ENCODE results near the gene TMEM42. TPM values are rescaled to one million over a fixed set of nuclear protein-coding genes. Genes with fewer than 3 reads are reported as not detected.

TMEM42 gene
- total RNA-seq, 1 donor from 2014 or later: 16.1 TPM

- H3K27ac Mint-ChIP-seq: no peak overlapping the region
- H3K9me3 Mint-ChIP-seq: no peaks in the 10 kb centered on the region
- no peaks in the 10 kb centered on the region for H3K36me3 Mint-ChIP-seq
- no peak for DNase-seq (ENCODE audit: extremely low spot score, unreplicated experiment)
- no peak overlapping the region for H3K4me3 Mint-ChIP-seq
- H3K4me1 Mint-ChIP-seq (ENCODE audit: unreplicated experiment): peaks cover 1% of the 10 kb centered on the region
- TF ChIP-seq CTCF (conservative IDR thresholded peaks at IDR 0.05): no peak
- H3K27me3 Mint-ChIP-seq: no peaks in the 10 kb centered on the region
Observed at GRCh38 chr3:44894485-44894884, 32.8 kb downstream of the TMEM42 start.

GRCh38 chr3:44896440-44896839 lies 34.7 kb downstream of the TMEM42 start:
- H3K36me3 Mint-ChIP-seq: no peaks in the 10 kb centered on the region
- H3K9me3 Mint-ChIP-seq: no peaks in the 10 kb centered on the region
- H3K27me3 Mint-ChIP-seq: peaks cover 9% of the 10 kb centered on the region
- peaks cover 11% of the 10 kb centered on the region for H3K4me1 Mint-ChIP-seq (ENCODE audit: unreplicated experiment)
- no peak for DNase-seq (ENCODE audit: extremely low spot score, unreplicated experiment)
- TF ChIP-seq CTCF (conservative IDR thresholded peaks at IDR 0.05): no peak
- H3K27ac Mint-ChIP-seq: no peak overlapping the region
- H3K4me3 Mint-ChIP-seq: no peak overlapping the region

GRCh38 chr3:44899683-44900367 lies 38.1 kb downstream of the TMEM42 start:
- no peaks in the 10 kb centered on the region for H3K9me3 Mint-ChIP-seq
- DNase-seq (ENCODE audit: extremely low spot score, unreplicated experiment): no peak
- no peaks in the 10 kb centered on the region for H3K36me3 Mint-ChIP-seq
- H3K4me1 Mint-ChIP-seq (ENCODE audit: unreplicated experiment): peaks cover 16% of the 10 kb centered on the region
- no peak for TF ChIP-seq CTCF (conservative IDR thresholded peaks at IDR 0.05)
- H3K27ac Mint-ChIP-seq: peak overlapping the region; percentile 15
- no peak overlapping the region for H3K4me3 Mint-ChIP-seq
- H3K27me3 Mint-ChIP-seq: peaks cover 9% of the 10 kb centered on the region

- Mint-ChIP-seq H3K27me3 (peaks cover 10% of the 10 kb centered on the region), H3K4me3 (no peak overlapping the region), H3K9me3 (no peaks in the 10 kb centered on the region), H3K27ac (no peak overlapping the region), H3K4me1 (ENCODE audit: unreplicated experiment) (peaks cover 16% of the 10 kb centered on the region), H3K36me3 (no peaks in the 10 kb centered on the region)
- no peak for TF ChIP-seq CTCF (conservative IDR thresholded peaks at IDR 0.05)
- no peak for DNase-seq (ENCODE audit: extremely low spot score, unreplicated experiment)
Observed at GRCh38 chr3:44902628-44903027, 40.9 kb downstream of the TMEM42 start.

- no peaks in the 10 kb centered on the region for H3K9me3 Mint-ChIP-seq
- DNase-seq (ENCODE audit: extremely low spot score, unreplicated experiment): no peak
- H3K36me3 Mint-ChIP-seq: no peaks in the 10 kb centered on the region
- H3K4me1 Mint-ChIP-seq (ENCODE audit: unreplicated experiment): peaks cover 16% of the 10 kb centered on the region
- peaks cover 16% of the 10 kb centered on the region for H3K27me3 Mint-ChIP-seq
- no peak overlapping the region for H3K27ac Mint-ChIP-seq
- TF ChIP-seq CTCF (conservative IDR thresholded peaks at IDR 0.05): no peak
- H3K4me3 Mint-ChIP-seq: no peak overlapping the region
Observed at GRCh38 chr3:44903314-44903713, 41.6 kb downstream of the TMEM42 start.

All from type B pancreatic cell (in vitro differentiated cells).